ENCODE results near the gene POLR3E. TPM values are rescaled to one million over a fixed set of nuclear protein-coding genes. Genes with fewer than 3 reads are reported as not detected.

The POLR3E gene
- total and polyA plus RNA-seq, 4 donors = 16.0 to 42.9 (median 18.3) TPM

DNA sequence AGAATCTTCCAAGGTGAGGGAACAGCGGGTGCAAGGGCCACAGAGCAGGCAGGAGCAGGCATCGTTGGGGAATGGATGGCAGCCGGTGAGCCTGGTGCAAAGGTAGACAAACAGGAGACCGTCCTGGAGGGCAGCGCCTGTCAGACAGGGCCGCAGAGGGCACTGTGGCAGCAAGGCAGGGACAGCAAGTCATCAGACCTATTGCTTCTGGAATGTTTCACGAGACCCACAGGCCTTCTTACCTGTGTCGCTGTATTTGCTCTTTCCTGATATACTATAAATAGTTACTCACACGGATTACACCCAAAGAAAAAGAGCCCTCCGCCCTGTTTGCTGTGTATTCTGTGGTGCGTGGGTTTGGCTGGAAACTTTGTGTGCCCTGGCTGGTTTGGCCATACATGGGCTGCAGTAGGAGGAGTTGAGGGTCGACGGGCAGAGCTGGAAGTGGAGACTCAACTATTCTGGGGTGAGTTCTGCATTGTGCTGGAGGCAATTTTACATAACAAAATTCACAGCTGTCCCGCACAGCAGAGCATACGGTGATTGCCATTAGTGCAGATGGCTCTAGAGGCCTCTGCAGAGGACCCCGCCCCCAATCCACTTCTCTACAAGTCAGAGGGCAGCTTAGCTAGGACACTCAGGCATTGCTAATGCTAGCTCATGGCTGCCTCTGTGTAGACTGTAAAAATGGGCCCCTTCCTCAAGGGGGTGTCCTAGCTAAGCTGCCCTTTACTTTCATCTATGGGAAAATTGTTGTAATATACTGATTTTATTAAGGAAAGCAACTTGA is 18.6 kb upstream of the POLR3E start:
- TF ChIP-seq NR2F2 (IDR thresholded peaks at IDR 0.05) = no peak
- Histone ChIP-seq H3K27me3 (ENCODE audit: control insufficient read depth in 4 of 4, insufficient read depth in 4 of 4, low read length in 3 of 4) (no peaks in the 10 kb centered on the region), H3K4me1 (ENCODE audit: control insufficient read depth in 4 of 4, insufficient read depth in 4 of 4, low read length in 3 of 4) (no peaks in the 10 kb centered on the region), H3K9me3 (ENCODE audit: control insufficient read depth in 4 of 4, low read length in 3 of 4) (no peaks in the 10 kb centered on the region), H3K36me3 (ENCODE audit: control insufficient read depth in 4 of 4, insufficient read depth in 3 of 4, low read depth in 1 of 4, low read length in 3 of 4) (peaks cover 8 to 50% (median 31%) of the 10 kb centered on the region in 4 donors), H3K4me3 (ENCODE audit: low read depth in 1 of 3, low read length in 3 of 3) (no peak overlapping the region), H3K9ac (ENCODE audit: low read depth in 1 of 2, low read length in 2 of 2) (no peak overlapping the region), H3K27ac (ENCODE audit: low read depth in 1 of 2, low read length in 2 of 2) (no peak overlapping the region)
- WGBS = 92% methylated on average over 16 of the region's 16 CpGs
- no peak for DNase-seq (ENCODE audit: low spot score)

DNA sequence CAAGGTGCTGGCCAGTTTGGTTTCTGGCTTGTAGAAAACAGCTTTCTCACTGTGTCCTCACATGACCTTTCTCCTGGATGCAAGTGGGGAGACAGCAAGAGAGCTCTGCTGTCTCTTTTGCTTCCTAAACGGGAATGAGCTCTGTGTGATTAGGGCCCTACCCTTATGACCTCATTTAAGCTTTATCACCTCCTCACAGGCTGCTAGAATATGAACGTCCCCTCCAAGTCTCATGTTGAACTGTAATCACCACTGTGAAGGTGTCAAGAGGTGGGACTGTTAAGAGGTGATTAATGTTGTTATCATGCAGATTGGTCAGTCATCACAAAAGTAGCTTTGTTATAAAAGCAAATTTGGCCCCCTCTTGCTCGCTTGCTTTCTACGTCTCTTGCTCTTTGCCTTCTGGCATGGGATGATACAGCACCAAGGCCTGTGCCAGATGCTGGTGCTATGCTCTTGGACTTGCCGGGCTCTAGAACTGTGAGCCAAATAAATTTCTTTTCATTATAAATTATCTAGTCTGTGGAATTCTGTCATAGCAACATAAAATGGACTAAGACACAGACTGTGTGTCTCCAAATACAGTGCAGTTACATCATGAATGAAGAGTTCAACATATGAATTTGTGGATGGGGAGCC is 14.8 kb upstream of the POLR3E start:
- no peak for TF ChIP-seq EGR1 (IDR thresholded peaks at IDR 0.05; ENCODE audit: low read depth in 2 of 2)
- no peak for TF ChIP-seq HNF4A (conservative IDR thresholded peaks at IDR 0.05)
- no peak for TF ChIP-seq GABPA (IDR thresholded peaks at IDR 0.05 in 1 of 2, conservative IDR thresholded peaks at IDR 0.05 in 1 of 2)
- TF ChIP-seq YY1 (IDR thresholded peaks at IDR 0.05) = no peak
- no peak for TF ChIP-seq NR2F2 (IDR thresholded peaks at IDR 0.05)
- TF ChIP-seq RAD21 (IDR thresholded peaks at IDR 0.05) = no peak
- no peak for TF ChIP-seq SP1 (IDR thresholded peaks at IDR 0.05)
- TF ChIP-seq FOXA2 (IDR thresholded peaks at IDR 0.05) = no peak
- TF ChIP-seq, protein P1, sequence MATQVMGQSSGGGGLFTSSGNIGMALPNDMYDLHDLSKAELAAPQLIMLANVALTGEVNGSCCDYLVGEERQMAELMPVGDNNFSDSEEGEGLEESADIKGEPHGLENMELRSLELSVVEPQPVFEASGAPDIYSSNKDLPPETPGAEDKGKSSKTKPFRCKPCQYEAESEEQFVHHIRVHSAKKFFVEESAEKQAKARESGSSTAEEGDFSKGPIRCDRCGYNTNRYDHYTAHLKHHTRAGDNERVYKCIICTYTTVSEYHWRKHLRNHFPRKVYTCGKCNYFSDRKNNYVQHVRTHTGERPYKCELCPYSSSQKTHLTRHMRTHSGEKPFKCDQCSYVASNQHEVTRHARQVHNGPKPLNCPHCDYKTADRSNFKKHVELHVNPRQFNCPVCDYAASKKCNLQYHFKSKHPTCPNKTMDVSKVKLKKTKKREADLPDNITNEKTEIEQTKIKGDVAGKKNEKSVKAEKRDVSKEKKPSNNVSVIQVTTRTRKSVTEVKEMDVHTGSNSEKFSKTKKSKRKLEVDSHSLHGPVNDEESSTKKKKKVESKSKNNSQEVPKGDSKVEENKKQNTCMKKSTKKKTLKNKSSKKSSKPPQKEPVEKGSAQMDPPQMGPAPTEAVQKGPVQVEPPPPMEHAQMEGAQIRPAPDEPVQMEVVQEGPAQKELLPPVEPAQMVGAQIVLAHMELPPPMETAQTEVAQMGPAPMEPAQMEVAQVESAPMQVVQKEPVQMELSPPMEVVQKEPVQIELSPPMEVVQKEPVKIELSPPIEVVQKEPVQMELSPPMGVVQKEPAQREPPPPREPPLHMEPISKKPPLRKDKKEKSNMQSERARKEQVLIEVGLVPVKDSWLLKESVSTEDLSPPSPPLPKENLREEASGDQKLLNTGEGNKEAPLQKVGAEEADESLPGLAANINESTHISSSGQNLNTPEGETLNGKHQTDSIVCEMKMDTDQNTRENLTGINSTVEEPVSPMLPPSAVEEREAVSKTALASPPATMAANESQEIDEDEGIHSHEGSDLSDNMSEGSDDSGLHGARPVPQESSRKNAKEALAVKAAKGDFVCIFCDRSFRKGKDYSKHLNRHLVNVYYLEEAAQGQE (IDR thresholded peaks at IDR 0.05) = no peak
- TF ChIP-seq, protein P2, sequence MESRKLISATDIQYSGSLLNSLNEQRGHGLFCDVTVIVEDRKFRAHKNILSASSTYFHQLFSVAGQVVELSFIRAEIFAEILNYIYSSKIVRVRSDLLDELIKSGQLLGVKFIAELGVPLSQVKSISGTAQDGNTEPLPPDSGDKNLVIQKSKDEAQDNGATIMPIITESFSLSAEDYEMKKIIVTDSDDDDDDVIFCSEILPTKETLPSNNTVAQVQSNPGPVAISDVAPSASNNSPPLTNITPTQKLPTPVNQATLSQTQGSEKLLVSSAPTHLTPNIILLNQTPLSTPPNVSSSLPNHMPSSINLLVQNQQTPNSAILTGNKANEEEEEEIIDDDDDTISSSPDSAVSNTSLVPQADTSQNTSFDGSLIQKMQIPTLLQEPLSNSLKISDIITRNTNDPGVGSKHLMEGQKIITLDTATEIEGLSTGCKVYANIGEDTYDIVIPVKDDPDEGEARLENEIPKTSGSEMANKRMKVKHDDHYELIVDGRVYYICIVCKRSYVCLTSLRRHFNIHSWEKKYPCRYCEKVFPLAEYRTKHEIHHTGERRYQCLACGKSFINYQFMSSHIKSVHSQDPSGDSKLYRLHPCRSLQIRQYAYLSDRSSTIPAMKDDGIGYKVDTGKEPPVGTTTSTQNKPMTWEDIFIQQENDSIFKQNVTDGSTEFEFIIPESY (IDR thresholded peaks at IDR 0.05) = no peak
- WGBS = 92% methylated on average over 5 of the region's 5 CpGs
- DNase-seq (ENCODE audit: low spot score) = no peak
- H3K9ac ChIP-seq (ENCODE audit: low read depth in 1 of 2, low read length in 2 of 2) = no peak overlapping the region
- no peak overlapping the region for H3K4me3 ChIP-seq (ENCODE audit: low read depth in 1 of 3, low read length in 3 of 3)
- H3K27me3 ChIP-seq (ENCODE audit: control insufficient read depth in 4 of 4, insufficient read depth in 4 of 4, low read length in 3 of 4) = no peaks in the 10 kb centered on the region
- no peaks in the 10 kb centered on the region for H3K4me1 ChIP-seq (ENCODE audit: control insufficient read depth in 4 of 4, insufficient read depth in 4 of 4, low read length in 3 of 4)
- peaks cover 10 to 46% (median 31%) of the 10 kb centered on the region in 4 donors for H3K36me3 ChIP-seq (ENCODE audit: control insufficient read depth in 4 of 4, insufficient read depth in 3 of 4, low read depth in 1 of 4, low read length in 3 of 4)
- H3K9me3 ChIP-seq (ENCODE audit: control insufficient read depth in 4 of 4, low read length in 3 of 4) = no peaks in the 10 kb centered on the region
- no peak overlapping the region for H3K27ac ChIP-seq (ENCODE audit: low read depth in 1 of 2, low read length in 2 of 2)

DNA sequence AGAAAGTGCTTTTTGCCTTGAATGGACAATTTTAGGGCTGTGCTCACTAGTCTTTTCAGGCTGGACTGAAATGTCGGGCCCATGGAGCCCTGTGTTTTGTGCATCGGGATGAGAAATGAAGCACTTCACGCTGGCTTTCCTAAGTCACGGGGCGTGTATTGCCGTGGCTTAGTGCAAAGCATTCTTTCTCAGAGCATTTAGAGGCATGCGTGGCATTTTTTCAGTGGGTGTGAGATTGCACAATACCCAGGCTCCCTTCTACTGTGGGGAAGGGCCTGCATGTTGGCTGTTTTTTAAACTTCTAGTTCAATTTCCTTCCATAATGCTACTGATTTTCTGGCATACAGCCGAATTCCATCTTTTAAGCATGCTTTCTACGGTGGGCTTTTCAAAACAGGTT is 12.6 kb upstream of the POLR3E start:
- H3K4me1 ChIP-seq (ENCODE audit: control insufficient read depth in 4 of 4, insufficient read depth in 4 of 4, low read length in 3 of 4) = no peaks in the 10 kb centered on the region
- no peak for TF ChIP-seq NR2F2 (IDR thresholded peaks at IDR 0.05)
- no peaks in the 10 kb centered on the region for H3K27me3 ChIP-seq (ENCODE audit: control insufficient read depth in 4 of 4, insufficient read depth in 4 of 4, low read length in 3 of 4)
- no peak for DNase-seq (ENCODE audit: low spot score)
- no peak overlapping the region for H3K9ac ChIP-seq (ENCODE audit: low read depth in 1 of 2, low read length in 2 of 2)
- WGBS = 96% methylated on average over 9 of the region's 9 CpGs
- H3K4me3 ChIP-seq (ENCODE audit: low read depth in 1 of 3, low read length in 3 of 3) = no peak overlapping the region
- peaks cover 10 to 34% (median 23%) of the 10 kb centered on the region in 4 donors for H3K36me3 ChIP-seq (ENCODE audit: control insufficient read depth in 4 of 4, insufficient read depth in 3 of 4, low read depth in 1 of 4, low read length in 3 of 4)
- no peaks in the 10 kb centered on the region for H3K9me3 ChIP-seq (ENCODE audit: control insufficient read depth in 4 of 4, low read length in 3 of 4)
- no peak overlapping the region for H3K27ac ChIP-seq (ENCODE audit: low read depth in 1 of 2, low read length in 2 of 2)
